Panc1 (cell line): Measurements from ENCODE around the gene CCDC192. TPM values are rescaled to one million over a fixed set of nuclear protein-coding genes. Genes with fewer than 3 reads are reported as not detected.

ENCODE experiments used
- ATAC-seq: fragments of 200-7000 bp; cut with Tn5 transposase; 2 replicates; pipeline ENCODE4 v1.9.1; 2020; ENCODE audit warnings: mild to moderate bottlenecking, moderate library complexity
- BruUV-seq: library from RNA; stranded (reverse); fragments of 400-500 nt; replicated peaks from 2 replicates; lab custom pipeline; 2021; lab: Mats Ljungman, UMichigan
- CTCF ChIA-PET: fragments of 300-600 bp; sonication (Branson Sonifier 250); formaldehyde crosslinking; loops from one replicate; lab custom pipeline; 2022; ENCODE audit warnings: antibody characterized with exemption; lab: Charles Lee
- POLR2A ChIA-PET: fragments of 300-600 bp; sonication (Branson Sonifier 250); formaldehyde crosslinking; loops from one replicate; lab custom pipeline; 2022; ENCODE audit warnings: antibody characterized with exemption; lab: Charles Lee
- DNase-seq: peaks from one replicate; pipeline ENCODE4 v3.0.0-alpha.2; 2010; ENCODE audit warnings: low read depth, low spot score
- H3K27ac ChIP-seq: 2 replicates; pipeline ENCODE4 v1.5.1; 2011; ENCODE audit warnings: mild to moderate bottlenecking, low read length, inconsistent platforms
- H3K27me3 ChIP-seq: fragments of 200-500 bp; sonication (Bioruptor generic); 2 replicates; pipeline ENCODE4 v1.6.0; 2014; ENCODE audit warnings: low read length, inconsistent platforms; ENCODE audit not compliant: control insufficient read depth, insufficient read depth
- H3K36me3 ChIP-seq: fragments of 200-500 bp; sonication (Bioruptor generic); 2 replicates; pipeline ENCODE4 v1.5.1; 2014; ENCODE audit warnings: inconsistent platforms, mild to moderate bottlenecking, low read length, moderate library complexity; ENCODE audit not compliant: control insufficient read depth, insufficient read depth
- H3K4me1 ChIP-seq: 2 replicates; pipeline ENCODE4 v1.5.1; 2011; ENCODE audit warnings: inconsistent platforms, mild to moderate bottlenecking, low read length, moderate library complexity; ENCODE audit not compliant: control insufficient read depth, insufficient read depth
- H3K4me3 ChIP-seq, 2 experiments: 2 replicates each; pipeline ENCODE4 v1.5.1; 2011 to 2012; ENCODE audit warnings: low read depth in 2 of 2, low read length in 2 of 2, mild to moderate bottlenecking in 2 of 2, inconsistent platforms in 1 of 2, moderate library complexity in 1 of 2
- H3K9me3 ChIP-seq: fragments of 200-500 bp; sonication (Bioruptor generic); 2 replicates; pipeline ENCODE4 v1.5.1; 2014; ENCODE audit warnings: low read depth, mild to moderate bottlenecking, inconsistent platforms, low read length, moderate library complexity; ENCODE audit not compliant: control insufficient read depth, insufficient read depth
- POLR2AphosphoS5 ChIP-seq: IDR thresholded peaks from 2 replicates; pipeline ENCODE4 v1.6.1; 2012; ENCODE audit warnings: mild to moderate bottlenecking, low read depth, low read length, moderate library complexity
- SIN3A ChIP-seq: IDR thresholded peaks from 2 replicates; pipeline ENCODE4 v1.6.1; 2012; ENCODE audit warnings: low read depth, mild to moderate bottlenecking, low read length, moderate library complexity, borderline replicate concordance; ENCODE audit not compliant: insufficient read depth
- TCF7L2 ChIP-seq: IDR thresholded peaks from 2 replicates; pipeline ENCODE4 v1.6.1; 2011; ENCODE audit warnings: mild to moderate bottlenecking, low read depth, low read length, inconsistent platforms
- in situ Hi-C: cut with HindIII; loops from 2 replicates; pipeline ENCODE4 v1.10.0; 2016; ENCODE audit warnings: low sequenced_read_pairs, low pct_unique_long_range_greater_than_20kb
- intact Hi-C: fragments of 100-400 bp; cut with micrococcal nuclease; formaldehyde crosslinking; loops from one replicate; pipeline ENCODE4 v1.10.0; 2022; ENCODE audit not compliant: unreplicated experiment
- total RNA-seq: library from RNA; stranded (reverse); gene quantifications from one replicate; pipeline ENCODE4 v1.2.1, GENCODE V29; 2021; ENCODE audit not compliant: unreplicated experiment
- TF ChIP-seq, protein P1 (sequence below), 2 experiments: IDR thresholded peaks; 2 replicates each; pipeline ENCODE4 v1.6.1; 2011 to 2012; ENCODE audit warnings: low read depth in 2 of 2, control low read depth in 1 of 2, low read length in 1 of 2, mild to moderate bottlenecking in 1 of 2, moderate library complexity in 1 of 2; ENCODE audit not compliant: insufficient read depth in 1 of 2
- TF ChIP-seq, protein P2 (sequence below): fragments of 450-650 bp; IDR thresholded peaks from 2 replicates; pipeline ENCODE4 v1.5.1; 2017; ENCODE audit warnings: mild to moderate bottlenecking

Gene CCDC192
- total RNA-seq, 1 experiment from 2014 or later, result not detected

DNA sequence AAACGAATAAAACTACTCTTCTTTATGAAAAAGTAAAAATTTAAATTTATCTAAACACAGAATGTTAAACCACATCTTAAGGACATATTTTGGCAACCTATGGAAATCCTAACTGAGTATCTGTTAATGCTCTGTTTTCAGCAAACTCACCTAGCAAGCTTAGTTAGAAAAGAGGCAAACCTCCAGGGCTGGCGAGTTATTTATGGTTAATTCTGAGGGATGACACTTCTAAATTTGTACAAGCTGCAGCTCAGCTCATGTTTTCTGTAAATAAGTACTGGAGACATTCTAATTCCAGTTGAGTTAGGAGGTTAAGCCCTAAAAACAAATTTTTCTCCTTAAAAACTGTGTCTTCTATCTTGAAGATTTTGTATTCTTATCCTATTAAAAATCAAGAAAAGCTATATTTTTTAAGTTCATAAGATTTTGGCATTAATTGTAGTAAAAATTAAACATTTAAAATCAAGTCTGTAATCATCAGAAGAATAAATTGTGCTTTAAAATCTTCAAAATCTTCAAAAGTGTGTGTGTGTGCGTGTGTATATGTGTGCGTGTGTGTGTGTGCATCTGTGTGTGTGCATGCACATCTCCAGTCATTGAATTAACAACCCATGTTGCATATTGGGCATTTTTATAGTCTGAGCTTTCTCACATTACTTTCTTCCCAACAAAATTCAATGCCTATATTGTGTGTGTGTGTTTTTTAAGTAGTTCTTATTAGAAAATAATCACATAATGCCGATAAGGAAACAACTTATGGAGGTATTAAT lies 127.8 kb downstream of the CCDC192 start:
- ATAC-seq, result no peak
- POLR2A ChIA-PET, result no interaction called here

DNA sequence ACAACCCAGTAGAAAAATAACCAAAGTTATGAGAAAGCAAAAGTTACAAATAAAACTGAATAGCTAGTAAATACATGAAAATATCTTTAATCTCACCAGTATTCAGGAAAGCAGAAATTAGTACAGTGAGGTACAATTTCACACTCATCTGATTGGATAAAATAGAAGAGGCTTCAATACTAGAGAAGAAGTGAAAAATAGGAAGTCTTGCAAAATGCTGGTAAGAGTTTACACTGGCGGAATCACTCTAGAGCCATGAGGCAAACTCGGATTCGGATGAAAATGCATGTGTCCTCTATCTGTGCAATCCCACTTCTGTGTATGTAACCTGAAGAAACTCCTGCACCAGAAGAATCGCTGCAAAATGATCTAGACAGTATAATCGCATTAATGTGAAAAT lies 128.9 kb downstream of the CCDC192 start:
- no peaks in the 10 kb centered on the region for H3K36me3 ChIP-seq
- no peak for TF ChIP-seq POLR2AphosphoS5
- no peaks in the 10 kb centered on the region for H3K27me3 ChIP-seq
- BruUV-seq, result no TSS peak
- no peak overlapping the region for H3K4me3 ChIP-seq
- intact Hi-C loops, result no loop called here
- POLR2A ChIA-PET, result no interaction called here
- no peaks in the 10 kb centered on the region for H3K9me3 ChIP-seq
- in situ Hi-C loops, result no loop called here
- DNase-seq, result no peak
- H3K27ac ChIP-seq, result no peak overlapping the region
- CTCF ChIA-PET, result no interaction called here
- no peaks in the 10 kb centered on the region for H3K4me1 ChIP-seq
- ATAC-seq, result no peak

More for the DNA sequence above, 127.8 kb downstream of the CCDC192 start:
- TF ChIP-seq, protein P1, sequence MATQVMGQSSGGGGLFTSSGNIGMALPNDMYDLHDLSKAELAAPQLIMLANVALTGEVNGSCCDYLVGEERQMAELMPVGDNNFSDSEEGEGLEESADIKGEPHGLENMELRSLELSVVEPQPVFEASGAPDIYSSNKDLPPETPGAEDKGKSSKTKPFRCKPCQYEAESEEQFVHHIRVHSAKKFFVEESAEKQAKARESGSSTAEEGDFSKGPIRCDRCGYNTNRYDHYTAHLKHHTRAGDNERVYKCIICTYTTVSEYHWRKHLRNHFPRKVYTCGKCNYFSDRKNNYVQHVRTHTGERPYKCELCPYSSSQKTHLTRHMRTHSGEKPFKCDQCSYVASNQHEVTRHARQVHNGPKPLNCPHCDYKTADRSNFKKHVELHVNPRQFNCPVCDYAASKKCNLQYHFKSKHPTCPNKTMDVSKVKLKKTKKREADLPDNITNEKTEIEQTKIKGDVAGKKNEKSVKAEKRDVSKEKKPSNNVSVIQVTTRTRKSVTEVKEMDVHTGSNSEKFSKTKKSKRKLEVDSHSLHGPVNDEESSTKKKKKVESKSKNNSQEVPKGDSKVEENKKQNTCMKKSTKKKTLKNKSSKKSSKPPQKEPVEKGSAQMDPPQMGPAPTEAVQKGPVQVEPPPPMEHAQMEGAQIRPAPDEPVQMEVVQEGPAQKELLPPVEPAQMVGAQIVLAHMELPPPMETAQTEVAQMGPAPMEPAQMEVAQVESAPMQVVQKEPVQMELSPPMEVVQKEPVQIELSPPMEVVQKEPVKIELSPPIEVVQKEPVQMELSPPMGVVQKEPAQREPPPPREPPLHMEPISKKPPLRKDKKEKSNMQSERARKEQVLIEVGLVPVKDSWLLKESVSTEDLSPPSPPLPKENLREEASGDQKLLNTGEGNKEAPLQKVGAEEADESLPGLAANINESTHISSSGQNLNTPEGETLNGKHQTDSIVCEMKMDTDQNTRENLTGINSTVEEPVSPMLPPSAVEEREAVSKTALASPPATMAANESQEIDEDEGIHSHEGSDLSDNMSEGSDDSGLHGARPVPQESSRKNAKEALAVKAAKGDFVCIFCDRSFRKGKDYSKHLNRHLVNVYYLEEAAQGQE (IDR thresholded peaks at IDR 0.05; ENCODE audit: insufficient read depth in 1 of 2, low read depth in 2 of 2, low read length in 1 of 2), result no peak
- no peak for TF ChIP-seq SIN3A
- no peak for TF ChIP-seq TCF7L2
- H3K9me3 ChIP-seq, result no peaks in the 10 kb centered on the region
- H3K4me3 ChIP-seq, result no peak overlapping the region
- BruUV-seq, result no TSS peak
- in situ Hi-C loops, result no loop called here
- no peak for DNase-seq
- intact Hi-C loops, result no loop called here
- CTCF ChIA-PET, result no interaction called here
- H3K27ac ChIP-seq, result no peak overlapping the region
- no peaks in the 10 kb centered on the region for H3K36me3 ChIP-seq
- no peaks in the 10 kb centered on the region for H3K27me3 ChIP-seq
- no peaks in the 10 kb centered on the region for H3K4me1 ChIP-seq

DNA sequence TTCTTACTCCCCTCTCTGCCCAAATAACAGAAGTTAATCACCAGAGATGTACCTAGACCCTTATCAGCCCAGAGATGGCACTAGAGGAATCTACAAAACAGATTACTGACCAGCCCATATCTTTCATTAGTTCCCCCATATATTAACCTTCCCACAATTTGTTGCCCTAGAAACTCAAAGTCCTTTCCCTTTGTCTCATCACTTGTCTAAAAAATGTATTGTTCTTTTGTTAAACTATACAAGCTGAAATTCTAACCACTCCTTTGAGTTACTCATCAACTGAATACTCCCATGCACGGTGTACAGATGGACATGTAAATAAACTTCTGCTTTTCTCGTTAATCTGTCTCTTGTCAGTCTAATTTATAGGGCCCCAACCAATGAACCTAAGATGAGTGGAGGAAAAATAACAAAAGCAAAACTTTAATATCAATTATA lies 130.9 kb downstream of the CCDC192 start:
- in situ Hi-C loops (no loop called here), intact Hi-C loops (no loop called here)
- POLR2A ChIA-PET, result no interaction called here
- ATAC-seq, result no peak
- H3K27me3 ChIP-seq, result no peaks in the 10 kb centered on the region
- H3K27ac ChIP-seq, result no peak overlapping the region
- no TSS peak for BruUV-seq
- no peak overlapping the region for H3K4me3 ChIP-seq
- no peaks in the 10 kb centered on the region for H3K4me1 ChIP-seq
- TF ChIP-seq TCF7L2 (no peak), SIN3A (no peak), POLR2AphosphoS5 (no peak)
- TF ChIP-seq, protein P1 (IDR thresholded peaks at IDR 0.05; ENCODE audit: insufficient read depth in 1 of 2, low read depth in 2 of 2, low read length in 1 of 2), result no peak
- TF ChIP-seq, protein P2, sequence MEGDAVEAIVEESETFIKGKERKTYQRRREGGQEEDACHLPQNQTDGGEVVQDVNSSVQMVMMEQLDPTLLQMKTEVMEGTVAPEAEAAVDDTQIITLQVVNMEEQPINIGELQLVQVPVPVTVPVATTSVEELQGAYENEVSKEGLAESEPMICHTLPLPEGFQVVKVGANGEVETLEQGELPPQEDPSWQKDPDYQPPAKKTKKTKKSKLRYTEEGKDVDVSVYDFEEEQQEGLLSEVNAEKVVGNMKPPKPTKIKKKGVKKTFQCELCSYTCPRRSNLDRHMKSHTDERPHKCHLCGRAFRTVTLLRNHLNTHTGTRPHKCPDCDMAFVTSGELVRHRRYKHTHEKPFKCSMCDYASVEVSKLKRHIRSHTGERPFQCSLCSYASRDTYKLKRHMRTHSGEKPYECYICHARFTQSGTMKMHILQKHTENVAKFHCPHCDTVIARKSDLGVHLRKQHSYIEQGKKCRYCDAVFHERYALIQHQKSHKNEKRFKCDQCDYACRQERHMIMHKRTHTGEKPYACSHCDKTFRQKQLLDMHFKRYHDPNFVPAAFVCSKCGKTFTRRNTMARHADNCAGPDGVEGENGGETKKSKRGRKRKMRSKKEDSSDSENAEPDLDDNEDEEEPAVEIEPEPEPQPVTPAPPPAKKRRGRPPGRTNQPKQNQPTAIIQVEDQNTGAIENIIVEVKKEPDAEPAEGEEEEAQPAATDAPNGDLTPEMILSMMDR, result no peak
- no peak for DNase-seq
- CTCF ChIA-PET, result no interaction called here
- H3K36me3 ChIP-seq, result no peaks in the 10 kb centered on the region
- H3K9me3 ChIP-seq, result no peaks in the 10 kb centered on the region
